Fibroblast of lung (primary cell): ENCODE results near the gene SAFB2.

ENCODE experiments used
- CTCF ChIP-seq, 2 donors: IDR thresholded peaks in 1 of 2; conservative IDR thresholded peaks in 1 of 2; 1 replicate in 1 of 2; 2 replicates in 1 of 2; pipeline ENCODE4 v1.5.1; 2011 to 2012; ENCODE audit warnings: low read length in 2 of 2, control low read depth in 1 of 2, inconsistent platforms in 1 of 2, low read depth in 1 of 2, mild to moderate bottlenecking in 1 of 2
- EZH2 ChIP-seq: IDR thresholded peaks from 2 replicates; pipeline ENCODE4 v1.5.1; 2012; ENCODE audit warnings: low read length, control low read depth, mild to moderate bottlenecking; ENCODE audit errors: missing control alignments

- TF ChIP-seq CTCF (conservative IDR thresholded peaks at IDR 0.05 in 1 of 2, IDR thresholded peaks at IDR 0.05 in 1 of 2; ENCODE audit: low read depth in 1 of 2, low read length in 2 of 2) (no peak), EZH2 (no peak)
Observed at GRCh38 chr19:5564930-5565329, 57.6 kb downstream of the SAFB2 start.
